Heart left ventricle (tissue), 16 donors: Measurements from ENCODE around the gene ERMAP. TPM values are rescaled to one million over a fixed set of nuclear protein-coding genes. Genes with fewer than 3 reads are reported as not detected.

Source experiments
- ATAC-seq, 4 donors: fragments of 200-7000 bp; cut with Tn5 transposase; one replicate each; pipeline ENCODE4 v1.9.1; 2020 to 2022; ENCODE audit warnings: moderate library complexity in 4 of 4, mild to moderate bottlenecking in 3 of 4, moderate number of reproducible peaks in 1 of 4
- DNase-seq, 5 donors: peaks; one replicate each; pipeline ENCODE4 v3.0.0-alpha.2; 2020
- H3K27ac ChIP-seq, 12 donors: fragments of 200-600 bp; sonication (generic) in 4 of 12; one replicate each; pipeline versions ENCODE4 v1.5.0 to v1.8.0; 2016 to 2022; ENCODE audit warnings: mild to moderate bottlenecking in 2 of 12
- H3K27me3 ChIP-seq, 9 donors: fragments of 200-600 bp; sonication (generic) in 2 of 9; one replicate each; pipeline versions ENCODE4 v1.5.1 to v1.8.0; 2016 to 2022; ENCODE audit warnings: mild to moderate bottlenecking in 3 of 9
- H3K36me3 ChIP-seq, 9 donors: fragments of 200-600 bp; sonication (generic) in 2 of 9; one replicate each; pipeline versions ENCODE4 v1.5.0 to v1.8.0; 2018 to 2022; ENCODE audit warnings: mild to moderate bottlenecking in 2 of 9
- H3K4me1 ChIP-seq, 12 donors: fragments of 200-600 bp; sonication (generic) in 4 of 12; one replicate each; pipeline versions ENCODE4 v1.5.0 to v1.8.0; 2016 to 2022; ENCODE audit warnings: mild to moderate bottlenecking in 3 of 12
- H3K4me3 ChIP-seq, 12 donors: fragments of 200-600 bp; sonication (generic) in 4 of 12; one replicate each; pipeline versions ENCODE4 v1.5.0 to v1.8.0; 2017 to 2022; ENCODE audit warnings: mild to moderate bottlenecking in 9 of 12, moderate library complexity in 4 of 12
- H3K9me3 ChIP-seq, 12 donors: fragments of 200-600 bp; sonication (generic) in 4 of 12; one replicate each; pipeline versions ENCODE4 v1.5.0 to v1.8.0; 2016 to 2022; ENCODE audit warnings: mild to moderate bottlenecking in 1 of 12
- CTCF ChIP-seq, 12 donors: fragments of 200-600 bp; sonication (generic) in 4 of 12; IDR thresholded peaks; one replicate each; pipeline versions ENCODE4 v1.5.0 to v1.8.0; 2018 to 2022; ENCODE audit warnings: antibody characterized with exemption in 12 of 12, mild to moderate bottlenecking in 5 of 12
- POLR2A ChIP-seq, 2 donors: fragments of 450-650 bp; IDR thresholded peaks; one replicate each; pipeline ENCODE4 v1.6.1; 2017; ENCODE audit warnings: antibody characterized with exemption in 2 of 2, mild to moderate bottlenecking in 2 of 2, moderate library complexity in 2 of 2
- WGBS, 4 donors: extraction: QIAGEN DNeasy Blood & Tissue Kit in 2 of 4; methylation state at CpG; one replicate each; pipeline versions ENCODE4 v1.1.5 to v1.1.7; 2013 to 2018; 5-methylcytosine and 5-hydroxymethylcytosine counted together
- intact Hi-C, 10 donors: fragments of 100-400 bp; cut with DNase I; formaldehyde crosslinking; loops; one replicate each; pipeline versions ENCODE4 v1.11.1 to v1.14.2; 2022
- polyA plus RNA-seq, 2 donors: library from polyadenylated mRNA; stranded (reverse); fragments of 200-250 nt; gene quantifications; one replicate each; pipeline ENCODE4 v1.2.3, GENCODE V29; 2013
- total RNA-seq, 9 donors: library from RNA; depleted of rRNA in 2 of 9; stranded (reverse); fragments of >200 nt in 2 of 9; fragmentation: NEBNext Ultra II Directional in 3 of 9; extraction: Animal tissue kit (Norgen Biotek cat#: 25700) in 3 of 9; gene quantifications; one replicate each; pipeline versions ENCODE4 v1.1.0 to v1.2.4, GENCODE V29; 2016 to 2023
- donor health status: ischemic (EF 13 %, LVEDD 7.1; RV severe dilation, severe dysfunction).
- donor health status: healthy with polysubstance abuse.
- donor health status: DM: no; HTN: yes; CAD: no.
- donor health status: DM: no; HTN: no; CAD: no.
- donor health status: ischemic (EF 25% LVEDD 6.9; RV normal size, moderate dysfunction).
- donor health status: ischemic (EF 25% LVEDD 5.7; RV mildly dilated, moderate dysfunction).
- donor health status: healthy.
- donor health status: DM: yes; HTN: yes; CAD: no.
- donor health status: ischemic (EF 35%, LVEDD 5.7; RV mildly dilated, moderate dysfunction).
- donor health status: nonischemic (EF 11% LVEDD 7.7; RV severe dilation, severe dysfunction).
- donor health status: DM: yes; HTN: yes; CAD: no.
- donor health status: PGD.
- donor health status: ischemic (EF 29% LVEDD 5.4; RV normal size, mild dysfunction).
- donor health status: nonischemic (EF 23%, LVEDD 6.1; RV moderate dilation, normal function).

ERMAP gene
- total and polyA plus RNA-seq, 11 donors, result 2.2 to 8.2 (median 4.6) TPM

GRCh38 chr1:42793824-42794223 is 23.1 kb upstream of the ERMAP start:
- no peak overlapping the region for H3K27ac ChIP-seq
- DNase-seq (no peak), ATAC-seq (no peak)
- no peaks in the 10 kb centered on the region for H3K4me1 ChIP-seq
- H3K36me3 ChIP-seq, result no peaks in the 10 kb centered on the region
- intact Hi-C loops, result no loop called here
- H3K4me3 ChIP-seq, result no peak overlapping the region
- H3K27me3 ChIP-seq, result no peaks in the 10 kb centered on the region
- TF ChIP-seq POLR2A (IDR thresholded peaks at IDR 0.05), result no peak
- no peak for TF ChIP-seq CTCF (IDR thresholded peaks at IDR 0.05)
- 85 to 95% (median 90%) methylated on average over 2 of the region's 2 CpGs for WGBS, 4 donors
- H3K9me3 ChIP-seq, result no peaks in the 10 kb centered on the region

GRCh38 chr1:42797414-42797813 is 19.5 kb upstream of the ERMAP start:
- no peak for DNase-seq
- WGBS, 4 donors, result 80 to 93% (median 86%) methylated on average over 3 of the region's 3 CpGs
- H3K4me3 ChIP-seq, result no peak overlapping the region
- TF ChIP-seq POLR2A (IDR thresholded peaks at IDR 0.05) (no peak), CTCF (IDR thresholded peaks at IDR 0.05) (no peak)
- H3K4me1 ChIP-seq, result no peaks in the 10 kb centered on the region
- ATAC-seq, result no peak
- H3K9me3 ChIP-seq, result no peaks in the 10 kb centered on the region
- H3K27me3 ChIP-seq, result no peaks in the 10 kb centered on the region
- no peak overlapping the region for H3K27ac ChIP-seq
- intact Hi-C loops, result no loop called here
- H3K36me3 ChIP-seq, result no peaks in the 10 kb centered on the region

- Histone ChIP-seq H3K27ac (no peak overlapping the region), H3K9me3 (no peaks in the 10 kb centered on the region), H3K4me1 (no peaks in the 10 kb centered on the region), H3K36me3 (no peaks in the 10 kb centered on the region), H3K27me3 (no peaks in the 10 kb centered on the region), H3K4me3 (no peak overlapping the region)
- intact Hi-C loops, result no loop called here
- DNase-seq (no peak), ATAC-seq (no peak)
- 83 to 94% (median 89%) methylated on average over 5 of the region's 5 CpGs for WGBS, 4 donors
- TF ChIP-seq CTCF (IDR thresholded peaks at IDR 0.05), result no peak
- no peak for TF ChIP-seq POLR2A (IDR thresholded peaks at IDR 0.05)
These were observed 18.9 kb upstream of the ERMAP start for GRCh38 chr1:42797979-42798378.

GRCh38 chr1:42801832-42802473 is 15.0 kb upstream of the ERMAP start:
- H3K4me3 ChIP-seq, result no peak overlapping the region
- TF ChIP-seq POLR2A (IDR thresholded peaks at IDR 0.05) (no peak), CTCF (IDR thresholded peaks at IDR 0.05) (no peak)
- WGBS, 4 donors, result 72 to 88% (median 83%) methylated on average over 8 of the region's 8 CpGs
- DNase-seq, result no peak
- H3K4me1 ChIP-seq, result peaks cover 0 to 8% (median 0%) of the 10 kb centered on the region in 12 donors
- no peaks in the 10 kb centered on the region for H3K9me3 ChIP-seq
- H3K27me3 ChIP-seq, result no peaks in the 10 kb centered on the region
- H3K36me3 ChIP-seq, result peaks cover 0 to 19% (median 4%) of the 10 kb centered on the region in 9 donors
- intact Hi-C loops, result no loop called here
- no peak overlapping the region for H3K27ac ChIP-seq
- ATAC-seq, result no peak
